Suprapubic skin (tissue), 4 donors: ENCODE data around the gene MYCBP.

Source experiments
- POLR2A ChIP-seq, 2 donors: fragments of 450-650 bp; IDR thresholded peaks; one replicate each; pipeline ENCODE4 v1.6.1; 2017; ENCODE audit warnings: antibody characterized with exemption in 2 of 2, mild to moderate bottlenecking in 2 of 2, moderate library complexity in 2 of 2
- POLR2AphosphoS5 ChIP-seq, 3 donors: sonication (generic); formaldehyde crosslinking; IDR thresholded peaks; one replicate each; pipeline ENCODE4 v1.6.1; 2017; ENCODE audit warnings: antibody characterized with exemption in 3 of 3
- TF ChIP-seq, protein P1 (sequence below), 2 donors: fragments of 200-600 bp in 1 of 2; fragments of 450-650 bp in 1 of 2; sonication (generic) in 1 of 2; IDR thresholded peaks; one replicate each; pipeline ENCODE4 v1.5.1; 2016 to 2019; ENCODE audit warnings: antibody characterized with exemption in 2 of 2, mild to moderate bottlenecking in 1 of 2, moderate library complexity in 1 of 2

DNA sequence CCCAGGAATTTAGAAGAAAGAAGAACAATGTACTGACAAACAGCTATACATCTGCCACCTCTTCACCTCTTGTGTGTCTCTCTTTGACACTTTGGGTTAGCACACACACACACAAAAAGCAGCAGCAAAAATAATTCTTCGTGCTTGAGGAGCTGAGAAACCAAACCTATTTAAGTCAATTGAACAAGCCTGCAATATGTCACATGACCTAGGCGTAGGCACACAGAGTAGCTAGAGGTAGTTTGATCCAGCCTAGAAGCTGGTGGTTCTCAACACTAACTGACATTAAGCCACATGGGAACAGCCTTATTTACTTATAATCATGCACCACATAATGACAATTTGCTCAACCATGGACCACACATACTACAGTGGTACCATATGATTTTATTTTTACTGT lies 45.8 kb downstream of the MYCBP start:
- TF ChIP-seq, protein P1, sequence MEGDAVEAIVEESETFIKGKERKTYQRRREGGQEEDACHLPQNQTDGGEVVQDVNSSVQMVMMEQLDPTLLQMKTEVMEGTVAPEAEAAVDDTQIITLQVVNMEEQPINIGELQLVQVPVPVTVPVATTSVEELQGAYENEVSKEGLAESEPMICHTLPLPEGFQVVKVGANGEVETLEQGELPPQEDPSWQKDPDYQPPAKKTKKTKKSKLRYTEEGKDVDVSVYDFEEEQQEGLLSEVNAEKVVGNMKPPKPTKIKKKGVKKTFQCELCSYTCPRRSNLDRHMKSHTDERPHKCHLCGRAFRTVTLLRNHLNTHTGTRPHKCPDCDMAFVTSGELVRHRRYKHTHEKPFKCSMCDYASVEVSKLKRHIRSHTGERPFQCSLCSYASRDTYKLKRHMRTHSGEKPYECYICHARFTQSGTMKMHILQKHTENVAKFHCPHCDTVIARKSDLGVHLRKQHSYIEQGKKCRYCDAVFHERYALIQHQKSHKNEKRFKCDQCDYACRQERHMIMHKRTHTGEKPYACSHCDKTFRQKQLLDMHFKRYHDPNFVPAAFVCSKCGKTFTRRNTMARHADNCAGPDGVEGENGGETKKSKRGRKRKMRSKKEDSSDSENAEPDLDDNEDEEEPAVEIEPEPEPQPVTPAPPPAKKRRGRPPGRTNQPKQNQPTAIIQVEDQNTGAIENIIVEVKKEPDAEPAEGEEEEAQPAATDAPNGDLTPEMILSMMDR (IDR thresholded peaks at IDR 0.05): no peak
- TF ChIP-seq POLR2AphosphoS5 (IDR thresholded peaks at IDR 0.05): no peak
- TF ChIP-seq POLR2A (IDR thresholded peaks at IDR 0.05): no peak
